ENCODE measurements around the gene ACBD3. TPM values are rescaled to one million over a fixed set of nuclear protein-coding genes. Genes with fewer than 3 reads are reported as not detected.
A peak's percentile ranks its signal among the peaks of the same experiment; 100 is the strongest.

Gene ACBD3
- total and polyA plus RNA-seq, 9 donors: 17.6 to 45.9 (median 35.1) TPM

DNA sequence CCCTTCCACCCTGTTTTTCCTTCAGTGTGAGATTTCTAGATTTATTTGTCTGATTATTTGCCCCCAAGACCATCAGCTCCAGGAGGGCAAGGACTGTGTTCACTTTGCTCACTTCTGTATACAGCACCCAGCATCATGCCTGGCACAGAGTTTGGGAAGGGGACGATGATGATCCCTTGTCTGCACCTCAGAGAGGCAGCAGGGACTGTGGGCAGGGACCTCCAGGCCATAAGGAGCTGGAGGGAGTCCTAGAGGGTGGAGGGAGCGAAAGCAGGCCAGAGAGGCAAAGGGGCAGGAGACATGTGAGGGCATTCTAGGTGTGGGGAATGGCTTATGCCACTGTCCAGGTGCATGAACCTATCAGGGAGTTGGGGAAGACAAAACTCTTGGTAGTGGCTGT is 91.3 kb downstream of the ACBD3 start:
- Histone ChIP-seq H3K4me1 (ENCODE audit: insufficient read depth) (peaks cover 1% of the 10 kb centered on the region), H3K4me3 (no peak overlapping the region), H3K27me3 (no peaks in the 10 kb centered on the region), H3K27ac (no peak overlapping the region), H3K9me3 (no peaks in the 10 kb centered on the region), H3K36me3 (no peaks in the 10 kb centered on the region)
- DNase-seq: peak in 1 of 5 donors; percentile 14
- intact Hi-C loops (cut with DNase I): no loop called here
- TF ChIP-seq POLR2A (IDR thresholded peaks at IDR 0.05) (no peak), EP300 (IDR thresholded peaks at IDR 0.05) (no peak)
- TF ChIP-seq, protein P1, sequence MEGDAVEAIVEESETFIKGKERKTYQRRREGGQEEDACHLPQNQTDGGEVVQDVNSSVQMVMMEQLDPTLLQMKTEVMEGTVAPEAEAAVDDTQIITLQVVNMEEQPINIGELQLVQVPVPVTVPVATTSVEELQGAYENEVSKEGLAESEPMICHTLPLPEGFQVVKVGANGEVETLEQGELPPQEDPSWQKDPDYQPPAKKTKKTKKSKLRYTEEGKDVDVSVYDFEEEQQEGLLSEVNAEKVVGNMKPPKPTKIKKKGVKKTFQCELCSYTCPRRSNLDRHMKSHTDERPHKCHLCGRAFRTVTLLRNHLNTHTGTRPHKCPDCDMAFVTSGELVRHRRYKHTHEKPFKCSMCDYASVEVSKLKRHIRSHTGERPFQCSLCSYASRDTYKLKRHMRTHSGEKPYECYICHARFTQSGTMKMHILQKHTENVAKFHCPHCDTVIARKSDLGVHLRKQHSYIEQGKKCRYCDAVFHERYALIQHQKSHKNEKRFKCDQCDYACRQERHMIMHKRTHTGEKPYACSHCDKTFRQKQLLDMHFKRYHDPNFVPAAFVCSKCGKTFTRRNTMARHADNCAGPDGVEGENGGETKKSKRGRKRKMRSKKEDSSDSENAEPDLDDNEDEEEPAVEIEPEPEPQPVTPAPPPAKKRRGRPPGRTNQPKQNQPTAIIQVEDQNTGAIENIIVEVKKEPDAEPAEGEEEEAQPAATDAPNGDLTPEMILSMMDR (IDR thresholded peaks at IDR 0.05): no peak
- WGBS, 3 donors: 88 to 95% (median 93%) methylated on average over 2 of the region's 2 CpGs

Small RNAs within 50 kb of the gene (small RNA-seq; reads per million reads assigned to genes)
- gene AL512343.1: not detected

Other genes with a start within 250 kb of the ACBD3 start
- 100 to 1,000 TPM in 1 of 7 donors, 10 to 100 TPM in 5, 1 to 10 TPM in 1; 9.7 to 196 (median 21.4) TPM for gene LEFTY2, start 245.5 kb downstream of the ACBD3 start, total RNA-seq
- gene LEFTY2, start 245.5 kb downstream of the ACBD3 start, polyA plus RNA-seq: 10 to 100 TPM; 20.3 to 37.2 TPM
- gene SDE2, start 187.4 kb downstream of the ACBD3 start, total RNA-seq: 10 to 100 TPM; 16.0 to 24.4 (median 18.3) TPM
- gene SDE2, start 187.4 kb downstream of the ACBD3 start, polyA plus RNA-seq: 10 to 100 TPM; 13.1 to 13.2 TPM
- 100 to 1,000 TPM; 266 to 526 (median 420) TPM for gene H3-3A, start 124.0 kb downstream of the ACBD3 start, total RNA-seq
- gene H3-3A, start 124.0 kb downstream of the ACBD3 start, polyA plus RNA-seq: 100 to 1,000 TPM; 500 to 590 TPM
- under 1 TPM in 5 of 7 donors, not detected in 2; 0.15 to 0.78 (median 0.34) TPM for gene MIXL1, start 36.9 kb upstream of the ACBD3 start, total RNA-seq
- gene MIXL1, start 36.9 kb upstream of the ACBD3 start, polyA plus RNA-seq: under 1 TPM; 0.23 to 0.55 TPM
- 1 to 10 TPM; 3.7 to 8.6 (median 4.9) TPM for gene LIN9, start 122.4 kb upstream of the ACBD3 start, total RNA-seq
- gene LIN9, start 122.4 kb upstream of the ACBD3 start, polyA plus RNA-seq: 1 to 10 TPM; 3.1 to 4.3 TPM
- 10 to 100 TPM; 35.9 to 71.4 (median 63.1) TPM for gene PARP1, start 221.4 kb upstream of the ACBD3 start, total RNA-seq
- 10 to 100 TPM; 24.7 to 74.6 TPM for gene PARP1, start 221.4 kb upstream of the ACBD3 start, polyA plus RNA-seq